OCI-LY1 (cell line): Measurements from ENCODE around the gene KRTAP10-9.
"Not testable (repeated sequence)": the region's sequence is repeated elsewhere in the genome, so short reads cannot be mapped to it uniquely, and the experiment has no call there.

Source experiments
- H2AFZ ChIP-seq: fragments of 200-600 bp; sonication (generic), shearing (Covaris generic); 2 replicates; pipeline ENCODE4 v1.6.0; 2014; ENCODE audit warnings: antibody characterized with exemption, mild to moderate bottlenecking, low read length
- H3F3A ChIP-seq: fragments of 200-600 bp; sonication (generic), shearing (Covaris generic); 2 replicates; pipeline ENCODE4 v1.6.0; 2014; ENCODE audit warnings: mild to moderate bottlenecking, antibody characterized with exemption, low read length, moderate library complexity; ENCODE audit not compliant: insufficient read depth
- H3K27ac ChIP-seq: fragments of 200-600 bp; sonication (generic); 2 replicates; pipeline ENCODE4 v1.5.1; 2014; ENCODE audit warnings: low read length, mixed run types, mild to moderate bottlenecking, low read depth; ENCODE audit not compliant: poor library complexity, severe bottlenecking
- H3K27me3 ChIP-seq: fragments of 200-600 bp; sonication (generic); 2 replicates; pipeline ENCODE4 v1.6.0; 2014; ENCODE audit warnings: antibody characterized with exemption, mild to moderate bottlenecking, low read length, moderate library complexity; ENCODE audit not compliant: insufficient read depth
- H3K36me3 ChIP-seq: fragments of 200-600 bp; sonication (generic); 2 replicates; pipeline ENCODE4 v1.6.1; 2014; ENCODE audit warnings: mild to moderate bottlenecking, antibody characterized with exemption, low read length, moderate library complexity, mixed read lengths; ENCODE audit not compliant: insufficient read depth
- H3K4me1 ChIP-seq: fragments of 200-600 bp; sonication (generic); 2 replicates; pipeline ENCODE4 v1.5.1; 2014; ENCODE audit warnings: mild to moderate bottlenecking, low read length, moderate library complexity; ENCODE audit not compliant: insufficient read depth, severe bottlenecking
- H3K4me2 ChIP-seq: fragments of 200-600 bp; sonication (generic), shearing (Covaris generic); 2 replicates; pipeline ENCODE4 v1.6.1; 2014; ENCODE audit warnings: low read length
- H3K4me3 ChIP-seq: fragments of 200-600 bp; sonication (generic); 2 replicates; pipeline ENCODE4 v1.5.1; 2014; ENCODE audit warnings: low read length, low read depth, mild to moderate bottlenecking, mixed read lengths; ENCODE audit not compliant: poor library complexity, severe bottlenecking
- H3K79me2 ChIP-seq: fragments of 200-600 bp; shearing (Covaris generic); 2 replicates; pipeline ENCODE4 v1.6.1; 2016; ENCODE audit warnings: mixed run types, low read length, mixed read lengths; ENCODE audit not compliant: insufficient read depth
- H3K9ac ChIP-seq: fragments of 200-600 bp; sonication (generic), shearing (Covaris generic); 2 replicates; pipeline ENCODE4 v1.6.1; 2014; ENCODE audit warnings: mild to moderate bottlenecking, low read length, mixed read lengths
- H3K9me2 ChIP-seq: fragments of 200-600 bp; sonication (generic), shearing (Covaris generic); 2 replicates; pipeline ENCODE4 v1.6.1; 2014; ENCODE audit warnings: low read depth, mild to moderate bottlenecking, low read length, mixed read lengths
- H3K9me3 ChIP-seq: fragments of 200-600 bp; shearing (Covaris generic); 2 replicates; pipeline ENCODE4 v1.6.1; 2014; ENCODE audit warnings: low read length, mixed read lengths
- H4K20me1 ChIP-seq: fragments of 200-600 bp; sonication (generic), shearing (Covaris generic); 2 replicates; pipeline ENCODE4 v1.6.0; 2016; ENCODE audit warnings: mild to moderate bottlenecking, low read length; ENCODE audit not compliant: insufficient read depth
- EZH2 ChIP-seq: fragments of 200-600 bp; sonication (generic), shearing (Covaris generic); IDR thresholded peaks from 2 replicates; pipeline ENCODE4 v1.8.0; 2017; ENCODE audit warnings: borderline replicate concordance, mixed run types, mild to moderate bottlenecking, antibody characterized with exemption, low read length, moderate library complexity, mixed read lengths
- TF ChIP-seq, protein P1 (sequence below): fragments of 200-600 bp; sonication (generic), shearing (Covaris generic); IDR thresholded peaks from 2 replicates; pipeline ENCODE4 v1.5.1; 2017; ENCODE audit warnings: mild to moderate bottlenecking, antibody characterized with exemption, low read length, moderate library complexity, mixed read lengths

Gene KRTAP10-9

GRCh38 chr21:44579833-44580144 is 47.1 kb upstream of the KRTAP10-9 start:
- Histone ChIP-seq H3K79me2 (no peaks in the 10 kb centered on the region), H3K4me2 (no peak overlapping the region), H3K9ac (no peak overlapping the region), H3K9me2 (no peaks in the 10 kb centered on the region), H3K36me3 (no peaks in the 10 kb centered on the region; the same call in 1 of the 2 replicates), H3F3A (no peaks in the 10 kb centered on the region), H3K27me3 (no peaks in the 10 kb centered on the region; the same call in 1 of the 2 replicates), H2AFZ (no peak overlapping the region), H3K4me3 (no peak overlapping the region), H3K4me1 (no peaks in the 10 kb centered on the region), H4K20me1 (no peaks in the 10 kb centered on the region), H3K27ac (no peak overlapping the region), H3K9me3 (peaks cover 4% of the 10 kb centered on the region; the same call in 1 of the 2 replicates)
- no peak for TF ChIP-seq EZH2
- TF ChIP-seq, protein P1, sequence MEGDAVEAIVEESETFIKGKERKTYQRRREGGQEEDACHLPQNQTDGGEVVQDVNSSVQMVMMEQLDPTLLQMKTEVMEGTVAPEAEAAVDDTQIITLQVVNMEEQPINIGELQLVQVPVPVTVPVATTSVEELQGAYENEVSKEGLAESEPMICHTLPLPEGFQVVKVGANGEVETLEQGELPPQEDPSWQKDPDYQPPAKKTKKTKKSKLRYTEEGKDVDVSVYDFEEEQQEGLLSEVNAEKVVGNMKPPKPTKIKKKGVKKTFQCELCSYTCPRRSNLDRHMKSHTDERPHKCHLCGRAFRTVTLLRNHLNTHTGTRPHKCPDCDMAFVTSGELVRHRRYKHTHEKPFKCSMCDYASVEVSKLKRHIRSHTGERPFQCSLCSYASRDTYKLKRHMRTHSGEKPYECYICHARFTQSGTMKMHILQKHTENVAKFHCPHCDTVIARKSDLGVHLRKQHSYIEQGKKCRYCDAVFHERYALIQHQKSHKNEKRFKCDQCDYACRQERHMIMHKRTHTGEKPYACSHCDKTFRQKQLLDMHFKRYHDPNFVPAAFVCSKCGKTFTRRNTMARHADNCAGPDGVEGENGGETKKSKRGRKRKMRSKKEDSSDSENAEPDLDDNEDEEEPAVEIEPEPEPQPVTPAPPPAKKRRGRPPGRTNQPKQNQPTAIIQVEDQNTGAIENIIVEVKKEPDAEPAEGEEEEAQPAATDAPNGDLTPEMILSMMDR = no peak

DNA sequence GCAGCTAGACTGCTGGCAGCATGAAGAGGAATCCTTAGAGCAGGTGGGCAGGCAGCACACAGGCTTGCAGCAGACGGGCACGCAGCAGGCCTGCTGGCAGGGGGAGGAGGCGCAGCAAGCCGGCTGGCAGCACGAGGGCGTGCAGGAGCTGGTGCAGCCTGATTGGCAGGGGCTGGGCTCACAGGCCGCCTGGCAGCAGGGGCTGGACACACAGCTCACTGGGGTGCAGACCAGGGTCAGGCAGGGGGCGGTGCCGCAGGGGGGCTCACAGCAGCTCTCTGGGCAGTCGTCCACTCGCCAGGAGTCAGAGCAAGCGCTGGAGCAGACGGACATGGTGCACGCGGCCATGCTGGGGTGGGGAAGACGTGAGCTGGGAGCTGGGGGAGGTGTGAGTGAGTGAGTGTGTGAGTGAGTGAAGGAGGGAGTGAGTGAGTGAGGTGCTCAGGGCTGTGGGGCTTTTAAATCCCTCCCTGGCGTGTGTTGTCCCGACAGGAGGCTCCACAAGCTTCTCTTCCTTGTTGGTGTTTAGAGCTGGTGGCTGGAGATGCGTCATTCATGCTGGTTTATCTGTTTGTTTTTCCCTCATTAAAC is 46.6 kb upstream of the KRTAP10-9 start, which contains the start of gene KRTAP10-5:
KRTAP10-5 (minus strand) TSS at position 374 of the 591 bp plus-strand sequence; CDS start at position 348, 26 bp downstream.
- H3K4me2 ChIP-seq, H3K9ac ChIP-seq: not testable (repeated sequence)

DNA sequence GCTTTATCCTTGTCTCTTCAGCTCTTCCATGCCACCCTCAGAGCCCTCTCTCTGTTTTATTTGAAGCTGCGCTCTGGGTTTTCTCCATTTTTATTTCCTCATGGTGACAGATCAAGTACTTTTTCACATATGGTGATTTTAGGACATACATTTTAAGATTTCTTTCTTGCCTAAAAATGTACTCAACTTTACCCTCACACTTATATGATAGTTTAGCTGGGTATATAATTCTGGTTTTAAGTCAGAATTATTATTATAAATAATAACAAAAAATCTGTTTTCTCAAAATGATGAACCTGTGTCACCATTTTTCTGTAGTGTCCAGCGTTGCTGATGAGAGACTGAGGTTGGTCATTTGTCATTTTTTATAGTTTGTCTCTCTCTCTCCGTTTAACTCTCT is 45.7 kb upstream of the KRTAP10-9 start:
- H3K4me3 ChIP-seq = no peak overlapping the region
- no peaks in the 10 kb centered on the region for H3F3A ChIP-seq
- H2AFZ ChIP-seq = no peak overlapping the region
- no peak overlapping the region for H3K4me2 ChIP-seq
- no peaks in the 10 kb centered on the region for H3K9me2 ChIP-seq
- H3K4me1 ChIP-seq = no peaks in the 10 kb centered on the region
- H3K27me3 ChIP-seq = no peaks in the 10 kb centered on the region; the same call in 1 of the 2 replicates
- no peaks in the 10 kb centered on the region; the same call in 1 of the 2 replicates for H3K36me3 ChIP-seq
- TF ChIP-seq, protein P1 = no peak
- TF ChIP-seq EZH2 = no peak
- H4K20me1 ChIP-seq = no peaks in the 10 kb centered on the region
- H3K9ac ChIP-seq = no peak overlapping the region
- peaks cover 4% of the 10 kb centered on the region; the same call in 1 of the 2 replicates for H3K9me3 ChIP-seq
- H3K79me2 ChIP-seq = no peaks in the 10 kb centered on the region
- H3K27ac ChIP-seq = no peak overlapping the region

More for the DNA sequence above, 46.6 kb upstream of the KRTAP10-9 start, which contains the start of gene KRTAP10-5:
- H3K27ac ChIP-seq, H3K9me3 ChIP-seq, H3K4me1 ChIP-seq, H3F3A ChIP-seq, H3K9me2 ChIP-seq, H3K36me3 ChIP-seq, H3K27me3 ChIP-seq, H2AFZ ChIP-seq, H3K79me2 ChIP-seq, H3K4me3 ChIP-seq, H4K20me1 ChIP-seq: not testable (repeated sequence)

DNA sequence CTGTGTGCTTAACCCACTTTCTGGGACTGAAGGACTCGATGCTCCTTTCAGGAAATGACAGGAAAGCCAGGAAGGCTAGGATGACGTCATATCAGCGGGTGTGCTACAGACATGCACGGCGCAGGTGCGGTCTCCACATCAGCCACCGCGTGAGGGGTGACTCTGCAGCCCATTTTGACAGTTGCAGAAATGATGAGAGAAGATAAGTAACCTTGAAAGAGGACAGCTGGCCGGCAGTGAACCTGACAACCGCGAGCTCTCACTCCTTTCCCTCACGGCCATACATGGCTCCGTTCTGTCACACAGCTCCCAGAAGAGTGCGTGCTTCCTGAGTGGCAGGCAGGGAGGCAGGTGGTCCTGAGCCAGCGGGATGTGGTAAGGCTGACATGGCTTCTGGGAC is 44.8 kb upstream of the KRTAP10-9 start:
- no peak overlapping the region for H2AFZ ChIP-seq
- TF ChIP-seq, protein P1 = no peak
- no peak for TF ChIP-seq EZH2
- H3K9me2 ChIP-seq = no peaks in the 10 kb centered on the region
- no peak overlapping the region for H3K9ac ChIP-seq
- no peak overlapping the region for H3K4me2 ChIP-seq
- H3K27ac ChIP-seq = no peak overlapping the region
- no peaks in the 10 kb centered on the region for H3K4me1 ChIP-seq
- H4K20me1 ChIP-seq = no peaks in the 10 kb centered on the region
- H3K4me3 ChIP-seq = no peak overlapping the region
- no peaks in the 10 kb centered on the region; the same call in 1 of the 2 replicates for H3K27me3 ChIP-seq
- H3F3A ChIP-seq = no peaks in the 10 kb centered on the region
- H3K79me2 ChIP-seq = no peaks in the 10 kb centered on the region
- H3K36me3 ChIP-seq = no peaks in the 10 kb centered on the region; the same call in 1 of the 2 replicates
- H3K9me3 ChIP-seq = peaks cover 4% of the 10 kb centered on the region; the same call in 1 of the 2 replicates
